ENCODE measurements around the gene CNTRL. TPM values are rescaled to one million over a fixed set of nuclear protein-coding genes. Genes with fewer than 3 reads are reported as not detected.

The CNTRL gene
- total RNA-seq, 1 experiment from 2014 or later, result 44.9 TPM

DNA sequence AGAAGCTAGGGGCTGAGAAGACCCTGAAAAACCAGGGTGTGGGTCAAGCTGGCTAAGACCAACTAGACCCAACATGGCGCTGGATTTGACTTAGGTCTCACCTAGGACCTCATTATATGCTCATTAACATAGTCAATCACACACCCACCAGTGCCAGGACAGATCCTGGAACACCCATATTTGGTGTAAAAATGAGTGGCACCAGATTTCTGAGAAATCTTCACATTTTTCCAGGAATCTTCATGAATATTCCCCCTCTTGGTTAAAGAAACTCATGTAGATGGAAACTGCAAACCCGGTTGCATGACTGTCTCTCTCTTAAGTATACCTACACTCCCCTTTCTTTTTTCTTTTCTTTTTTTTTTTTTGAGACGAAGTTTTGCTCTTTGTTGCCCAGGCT, 144.8 kb downstream of the CNTRL start:
- no peak overlapping the region for H2AFZ ChIP-seq
- no peak for DNase-seq
- no peaks in the 10 kb centered on the region for H3K4me1 ChIP-seq (replicated peaks; ENCODE audit: insufficient read depth)
- H3K9me2 ChIP-seq (ENCODE audit: insufficient read depth), result no peaks in the 10 kb centered on the region
- TF ChIP-seq EZH2 (IDR thresholded peaks at IDR 0.05; ENCODE audit: low read depth), result no peak
- TF ChIP-seq, protein P1, sequence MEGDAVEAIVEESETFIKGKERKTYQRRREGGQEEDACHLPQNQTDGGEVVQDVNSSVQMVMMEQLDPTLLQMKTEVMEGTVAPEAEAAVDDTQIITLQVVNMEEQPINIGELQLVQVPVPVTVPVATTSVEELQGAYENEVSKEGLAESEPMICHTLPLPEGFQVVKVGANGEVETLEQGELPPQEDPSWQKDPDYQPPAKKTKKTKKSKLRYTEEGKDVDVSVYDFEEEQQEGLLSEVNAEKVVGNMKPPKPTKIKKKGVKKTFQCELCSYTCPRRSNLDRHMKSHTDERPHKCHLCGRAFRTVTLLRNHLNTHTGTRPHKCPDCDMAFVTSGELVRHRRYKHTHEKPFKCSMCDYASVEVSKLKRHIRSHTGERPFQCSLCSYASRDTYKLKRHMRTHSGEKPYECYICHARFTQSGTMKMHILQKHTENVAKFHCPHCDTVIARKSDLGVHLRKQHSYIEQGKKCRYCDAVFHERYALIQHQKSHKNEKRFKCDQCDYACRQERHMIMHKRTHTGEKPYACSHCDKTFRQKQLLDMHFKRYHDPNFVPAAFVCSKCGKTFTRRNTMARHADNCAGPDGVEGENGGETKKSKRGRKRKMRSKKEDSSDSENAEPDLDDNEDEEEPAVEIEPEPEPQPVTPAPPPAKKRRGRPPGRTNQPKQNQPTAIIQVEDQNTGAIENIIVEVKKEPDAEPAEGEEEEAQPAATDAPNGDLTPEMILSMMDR (conservative IDR thresholded peaks at IDR 0.05), result no peak
- no peak overlapping the region for H3K4me3 ChIP-seq
- no peaks in the 10 kb centered on the region for H3K79me2 ChIP-seq (ENCODE audit: low read depth)
- no peak overlapping the region for H3K4me2 ChIP-seq
- intact Hi-C loops (cut with micrococcal nuclease; ENCODE audit: unreplicated experiment), result no loop called here
- H3K27ac ChIP-seq, result no peak overlapping the region
- ChIA-PET POLR2A (ENCODE audit: unreplicated experiment) (no interaction called here), CTCF (no interaction called here)
- no peaks in the 10 kb centered on the region for H4K20me1 ChIP-seq (ENCODE audit: insufficient read depth)
- H3K27me3 ChIP-seq (ENCODE audit: insufficient read depth, low read depth), result no peaks in the 10 kb centered on the region
- no peaks in the 10 kb centered on the region for H3F3A ChIP-seq (ENCODE audit: insufficient read depth, low read depth)
- BruUV-seq (replicated peaks), result no TSS peak
- H3K9me3 ChIP-seq (ENCODE audit: insufficient read depth, low read depth), result no peaks in the 10 kb centered on the region
- no peaks in the 10 kb centered on the region for H3K36me3 ChIP-seq (ENCODE audit: low read depth)

DNA sequence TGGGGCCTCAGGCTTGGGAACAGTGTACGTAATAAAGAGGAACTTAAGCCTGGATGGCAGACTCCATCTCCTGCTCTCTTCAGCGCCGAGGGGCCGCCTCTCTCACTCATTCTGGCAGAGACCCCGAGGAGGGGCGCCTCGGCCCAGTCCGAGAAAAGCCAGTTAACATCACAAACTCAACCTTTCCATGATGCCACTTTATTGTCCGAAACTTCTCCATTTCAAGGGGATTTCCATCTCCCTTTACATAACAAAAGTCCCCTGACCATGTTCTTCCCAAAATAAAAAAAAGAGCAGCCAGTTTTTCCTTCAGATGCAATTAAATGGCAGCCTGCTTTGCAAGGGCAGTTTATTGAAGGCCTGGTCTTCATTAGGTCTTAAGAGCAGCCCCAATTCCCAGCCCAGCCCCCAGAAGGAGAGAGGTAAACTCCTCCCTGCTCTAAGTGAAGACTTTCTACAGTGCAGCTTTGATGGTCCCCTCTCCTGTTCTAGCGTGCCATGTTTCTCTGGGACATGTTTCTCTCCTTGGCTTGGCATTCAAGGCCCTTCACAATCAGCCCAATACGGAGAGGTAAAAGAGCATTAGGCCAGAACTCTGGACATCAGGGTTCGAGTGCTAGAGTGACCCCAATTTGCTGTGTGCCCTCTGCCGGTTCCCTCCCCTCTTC, 146.4 kb downstream of the CNTRL start:
- H3F3A ChIP-seq (ENCODE audit: insufficient read depth, low read depth), result peaks cover 14% of the 10 kb centered on the region; the same call in 1 of the 2 replicates
- no peaks in the 10 kb centered on the region for H3K27me3 ChIP-seq (ENCODE audit: insufficient read depth, low read depth)
- intact Hi-C loops (cut with micrococcal nuclease; ENCODE audit: unreplicated experiment), result no loop called here
- no peak overlapping the region for H2AFZ ChIP-seq
- no TSS peak for BruUV-seq (replicated peaks)
- H3K4me2 ChIP-seq, result no peak overlapping the region
- no peak overlapping the region for H3K27ac ChIP-seq
- no peak for DNase-seq
- ChIA-PET POLR2A (ENCODE audit: unreplicated experiment) (no interaction called here), CTCF (interaction anchor here (0.7 kb wide), 1 partner anchor 123 kb away, joined by 3 read pairs; no protein-coding TSS in a partner anchor)
- no peaks in the 10 kb centered on the region for H3K9me2 ChIP-seq (ENCODE audit: insufficient read depth)
- TF ChIP-seq EZH2 (IDR thresholded peaks at IDR 0.05; ENCODE audit: low read depth), result no peak
- TF ChIP-seq, protein P1 (conservative IDR thresholded peaks at IDR 0.05), result no peak
- H3K79me2 ChIP-seq (ENCODE audit: low read depth), result no peaks in the 10 kb centered on the region
- no peak overlapping the region for H3K4me3 ChIP-seq
- H3K4me1 ChIP-seq (replicated peaks; ENCODE audit: insufficient read depth), result peaks cover 14% of the 10 kb centered on the region
- no peaks in the 10 kb centered on the region for H3K36me3 ChIP-seq (ENCODE audit: low read depth)
- no peaks in the 10 kb centered on the region for H4K20me1 ChIP-seq (ENCODE audit: insufficient read depth)
- H3K9me3 ChIP-seq (ENCODE audit: insufficient read depth, low read depth), result no peaks in the 10 kb centered on the region

DNA sequence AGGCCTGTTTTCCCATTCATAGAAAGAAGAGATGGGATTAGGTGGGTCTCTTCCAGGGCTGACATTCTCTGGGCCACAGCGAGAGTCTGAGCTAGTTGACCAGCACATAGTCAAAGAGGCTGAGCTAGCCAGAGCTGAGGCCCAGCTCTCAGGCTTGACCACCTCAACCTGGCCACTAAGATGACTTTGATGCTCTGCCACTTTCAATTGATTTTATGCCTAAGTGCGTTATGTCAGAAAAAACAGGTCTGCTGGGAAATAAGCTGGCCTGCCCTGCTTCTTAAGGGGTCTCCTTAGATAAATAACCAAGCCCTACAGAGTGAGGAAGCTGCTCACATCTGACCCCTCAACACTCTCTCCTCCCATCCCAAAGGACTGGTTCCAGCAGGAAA, 146.9 kb downstream of the CNTRL start:
- ChIA-PET POLR2A (ENCODE audit: unreplicated experiment) (no interaction called here), CTCF (interaction anchor here (0.7 kb wide), 1 partner anchor 123 kb away, joined by 3 read pairs; no protein-coding TSS in a partner anchor)
- Histone ChIP-seq H4K20me1 (ENCODE audit: insufficient read depth) (no peaks in the 10 kb centered on the region), H3K27ac (no peak overlapping the region), H3K36me3 (ENCODE audit: low read depth) (no peaks in the 10 kb centered on the region), H3K4me1 (replicated peaks; ENCODE audit: insufficient read depth) (peaks cover 19% of the 10 kb centered on the region), H3F3A (ENCODE audit: insufficient read depth, low read depth) (peaks cover 14% of the 10 kb centered on the region; the same call in 1 of the 2 replicates), H3K9me3 (ENCODE audit: insufficient read depth, low read depth) (no peaks in the 10 kb centered on the region), H3K4me3 (no peak overlapping the region), H3K79me2 (ENCODE audit: low read depth) (no peaks in the 10 kb centered on the region), H3K9me2 (ENCODE audit: insufficient read depth) (no peaks in the 10 kb centered on the region), H3K27me3 (ENCODE audit: insufficient read depth, low read depth) (no peaks in the 10 kb centered on the region), H3K4me2 (no peak overlapping the region), H2AFZ (no peak overlapping the region)
- DNase-seq, result no peak
- TF ChIP-seq, protein P1 (conservative IDR thresholded peaks at IDR 0.05), result no peak
- no peak for TF ChIP-seq EZH2 (IDR thresholded peaks at IDR 0.05; ENCODE audit: low read depth)
- no TSS peak for BruUV-seq (replicated peaks)
- intact Hi-C loops (cut with micrococcal nuclease; ENCODE audit: unreplicated experiment), result no loop called here

All from PC-9 (cell line).